SK-N-MC (cell line): ENCODE results near the gene TSPAN4.

ENCODE experiments used
- EZH2 ChIP-seq: fragments of 200-600 bp; sonication (generic); IDR thresholded peaks from one replicate; pipeline ENCODE4 v1.6.1; 2017; ENCODE audit warnings: antibody characterized with exemption
- FOXP2 ChIP-seq: optimal IDR thresholded peaks from 2 replicates; pipeline ENCODE3; 2011; ENCODE audit warnings: mild to moderate bottlenecking, moderate library complexity; ENCODE audit not compliant: insufficient read depth; ENCODE audit errors: extremely low read length, control extremely low read depth
- POLR2AphosphoS5 ChIP-seq: IDR thresholded peaks from 2 replicates; pipeline ENCODE4 v1.6.1; 2012; ENCODE audit warnings: mild to moderate bottlenecking, low read depth, low read length, borderline replicate concordance

DNA sequence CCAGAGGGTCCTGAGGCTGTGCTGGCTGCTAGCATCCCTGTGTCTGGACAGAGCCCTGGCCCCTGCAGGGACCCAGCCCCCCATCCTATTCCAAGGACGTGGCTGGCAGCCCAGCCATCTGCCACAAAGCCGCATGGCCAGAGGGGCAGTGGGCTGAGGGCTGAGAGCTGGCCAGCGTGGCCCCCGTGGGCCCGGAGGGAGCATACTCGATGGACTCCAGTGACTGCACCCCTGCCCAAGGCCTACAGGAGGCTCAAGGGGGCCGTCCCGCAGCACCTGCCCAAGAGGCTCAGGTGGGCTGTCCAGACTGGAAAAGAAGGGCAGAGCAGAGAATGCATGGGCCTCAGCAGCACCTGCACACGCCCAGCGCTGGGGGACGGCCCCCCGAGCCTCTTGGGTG is 13.1 kb downstream of the TSPAN4 start:
- TF ChIP-seq EZH2 (no peak), POLR2AphosphoS5 (no peak), FOXP2 (no peak)
